HepG2 (cell line): ENCODE results near the gene GGA1. TPM values are rescaled to one million over a fixed set of nuclear protein-coding genes. Genes with fewer than 3 reads are reported as not detected.

Source experiments
- BORCS8-MEF2B ChIP-seq: sonication (generic); formaldehyde crosslinking; IDR thresholded peaks from 2 replicates; pipeline ENCODE4 v1.8.0; 2022; ENCODE audit warnings: mild to moderate bottlenecking, missing genetic modification reagents
- CBX1 ChIP-seq: IDR thresholded peaks from one replicate; pipeline ENCODE4 v1.6.1; 2016; ENCODE audit warnings: antibody characterized with exemption, low read depth
- CENPX ChIP-seq: sonication (generic); formaldehyde crosslinking; IDR thresholded peaks from 2 replicates; pipeline ENCODE4 v1.9.0; 2021; ENCODE audit warnings: mild to moderate bottlenecking, missing genetic modification reagents, moderate library complexity
- FIP1L1 ChIP-seq: fragments of 200-400 bp; formaldehyde crosslinking; IDR thresholded peaks from 2 replicates; pipeline ENCODE4 v1.6.1; 2018; ENCODE audit warnings: low read depth, mild to moderate bottlenecking, low read length, moderate library complexity, borderline replicate concordance; ENCODE audit not compliant: insufficient read depth
- GABPB1 ChIP-seq: IDR thresholded peaks from 2 replicates; pipeline ENCODE4 v1.6.1; 2016; ENCODE audit warnings: mild to moderate bottlenecking, missing genetic modification reagents, moderate library complexity, missing compliant biosample characterization
- HOXA7 ChIP-seq: sonication (generic); formaldehyde crosslinking; IDR thresholded peaks from 2 replicates; pipeline ENCODE4 v1.8.1; 2022; ENCODE audit warnings: mild to moderate bottlenecking, missing genetic modification reagents, moderate library complexity
- JUNB ChIP-seq: sonication (generic); formaldehyde crosslinking; IDR thresholded peaks from 2 replicates; pipeline ENCODE4 v1.8.0; 2022; ENCODE audit warnings: missing genetic modification reagents, mild to moderate bottlenecking, borderline replicate concordance
- KLF6 ChIP-seq: IDR thresholded peaks from 2 replicates; pipeline ENCODE4 v1.8.0; 2016; ENCODE audit warnings: missing biosample characterization, missing genetic modification reagents
- KMT2B ChIP-seq: IDR thresholded peaks from 2 replicates; pipeline ENCODE4 v1.6.1; 2016; ENCODE audit warnings: missing genetic modification reagents, missing compliant biosample characterization
- MIER3 ChIP-seq: IDR thresholded peaks from 2 replicates; pipeline ENCODE4 v1.6.1; 2016; ENCODE audit warnings: missing compliant biosample characterization, borderline replicate concordance
- MYPOP ChIP-seq: sonication (generic); formaldehyde crosslinking; IDR thresholded peaks from 2 replicates; pipeline ENCODE4 v1.8.1; 2023; ENCODE audit warnings: mild to moderate bottlenecking, moderate library complexity, missing genetic modification reagents
- NFIC ChIP-seq: IDR thresholded peaks from 2 replicates; pipeline ENCODE4 v1.6.1; 2012; ENCODE audit warnings: mild to moderate bottlenecking, low read length, inconsistent platforms
- NONO ChIP-seq, 2 experiments: fragments of 450-650 bp in 1 of 2; sonication (generic) in 1 of 2; formaldehyde crosslinking in 1 of 2; IDR thresholded peaks in 1 of 2; conservative IDR thresholded peaks in 1 of 2; 2 replicates each; pipeline versions ENCODE4 v1.6.1 to v1.8.0; 2017 to 2022; ENCODE audit warnings: mild to moderate bottlenecking in 1 of 2, missing genetic modification reagents in 1 of 2, moderate library complexity in 1 of 2
- PLRG1 ChIP-seq: fragments of 450-650 bp; conservative IDR thresholded peaks from 2 replicates; pipeline ENCODE4 v1.6.1; 2016
- ZBTB49 ChIP-seq: sonication (generic); formaldehyde crosslinking; IDR thresholded peaks from 2 replicates; pipeline ENCODE4 v1.4.0; 2020; ENCODE audit warnings: missing genetic modification reagents, borderline replicate concordance
- ZFP36L2 ChIP-seq: sonication (generic); formaldehyde crosslinking; IDR thresholded peaks from 2 replicates; pipeline ENCODE4 v1.4.0; 2020; ENCODE audit warnings: missing genetic modification reagents
- ZNF101 ChIP-seq: sonication (generic); formaldehyde crosslinking; IDR thresholded peaks from 2 replicates; pipeline ENCODE4 v1.4.0; 2020; ENCODE audit warnings: mild to moderate bottlenecking, low read depth, missing genetic modification reagents, borderline replicate concordance
- ZNF30 ChIP-seq: sonication (generic); formaldehyde crosslinking; IDR thresholded peaks from 2 replicates; pipeline ENCODE4 v1.5.0; 2020; ENCODE audit warnings: mild to moderate bottlenecking, missing genetic modification reagents
- ZNF331 ChIP-seq: sonication (generic); formaldehyde crosslinking; IDR thresholded peaks from 2 replicates; pipeline ENCODE4 v1.4.0; 2020; ENCODE audit warnings: missing genetic modification reagents
- ZNF367 ChIP-seq: sonication (generic); formaldehyde crosslinking; IDR thresholded peaks from 2 replicates; pipeline ENCODE4 v1.4.0; 2020; ENCODE audit warnings: missing genetic modification reagents, borderline replicate concordance
- ZNF451 ChIP-seq: sonication (generic); formaldehyde crosslinking; IDR thresholded peaks from 2 replicates; pipeline ENCODE4 v1.5.0; 2020; ENCODE audit warnings: mild to moderate bottlenecking, missing genetic modification reagents
- ZNF713 ChIP-seq: sonication (generic); formaldehyde crosslinking; IDR thresholded peaks from 2 replicates; pipeline ENCODE4 v1.4.0; 2020; ENCODE audit warnings: mild to moderate bottlenecking, missing genetic modification reagents
- ZNF766 ChIP-seq: sonication (generic); formaldehyde crosslinking; IDR thresholded peaks from 2 replicates; pipeline ENCODE4 v1.5.0; 2020; ENCODE audit warnings: missing genetic modification reagents, borderline replicate concordance
- ZNF782 ChIP-seq: sonication (generic); formaldehyde crosslinking; IDR thresholded peaks from 2 replicates; pipeline ENCODE4 v1.4.0; 2020; ENCODE audit warnings: missing genetic modification reagents, mild to moderate bottlenecking, borderline replicate concordance
- ZSCAN30 ChIP-seq: sonication (generic); formaldehyde crosslinking; IDR thresholded peaks from 2 replicates; pipeline ENCODE4 v1.5.0; 2020; ENCODE audit warnings: mild to moderate bottlenecking, missing genetic modification reagents
- polyA plus RNA-seq, 8 experiments: library from polyadenylated mRNA; depleted of rRNA in 3 of 8; stranded (reverse) in 7 of 8; unstranded in 1 of 8; fragments of >200 nt; fragmentation: Illumina TruSeq in 4 of 8; extraction: Trizol in 4 of 8; gene quantifications; 2 replicates each; pipeline versions ENCODE4 v1.2.1 to v1.2.3, GENCODE V29; 2011 to 2016; ENCODE audit warnings: low read depth in 4 of 8, missing spikeins in 1 of 8, mixed read lengths in 1 of 8; ENCODE audit not compliant: insufficient read depth in 1 of 8
- total RNA-seq, 5 experiments: library from RNA; depleted of rRNA; stranded (reverse); fragments of >200 nt; fragmentation: Illumina TruSeq; extraction: Trizol; gene quantifications; 2 replicates each; pipeline ENCODE4 v1.2.3, GENCODE V29; 2016; ENCODE audit warnings: low read depth in 1 of 5

The GGA1 gene
- total and polyA plus RNA-seq, 2 of the 13 experiments (the other 11 are each of a cell fraction or from before 2014, with no cell fraction given) = 29.1 to 87.2 TPM

GRCh38 chr22:37563153-37564081 lies 45.2 kb upstream of the GGA1 start (continued):
- TF ChIP-seq KMT2B (CRISPR knock-in tag) (no peak), CENPX (CRISPR knock-in tag) (no peak), MIER3 (peak; percentile 59; the same call in 1 of the 2 replicates), ZFP36L2 (CRISPR knock-in tag) (no peak), ZNF367 (CRISPR knock-in tag) (no peak), KLF6 (no peak), FIP1L1 (no peak), ZSCAN30 (CRISPR knock-in tag) (no peak), ZNF766 (no peak), ZBTB49 (no peak), ZNF30 (CRISPR knock-in tag) (no peak), GABPB1 (CRISPR knock-in tag) (no peak), ZNF713 (no peak), PLRG1 (no peak), MYPOP (CRISPR knock-in tag) (0 out of 2 replicates have a peak, but pooled peaks have one; percentile 20), ZNF331 (CRISPR knock-in tag) (peak; percentile 62), ZNF451 (CRISPR knock-in tag) (no peak), BORCS8-MEF2B (CRISPR knock-in tag) (no peak), CBX1 (no peak), NONO (IDR thresholded peaks at IDR 0.05) (no peak), NONO (CRISPR knock-in tag; conservative IDR thresholded peaks at IDR 0.05) (peak; percentile 56; the same call in 1 of the 2 replicates), JUNB (CRISPR knock-in tag) (peak; percentile 43; the same call in 1 of the 2 replicates), NFIC (no peak), ZNF101 (CRISPR knock-in tag) (no peak), ZNF782 (CRISPR knock-in tag) (no peak), HOXA7 (CRISPR knock-in tag) (no peak)
